Activated T-helper 17 cell treated with anti-CD3 and anti-CD28 coated beads, Interleukin-2, amount 50 U/mL, for 72 hours (primary cell): Measurements from ENCODE around the gene AGPAT2. TPM values are rescaled to one million over a fixed set of nuclear protein-coding genes. Genes with fewer than 3 reads are reported as not detected.
"Not testable (repeated sequence)": the region's sequence is repeated elsewhere in the genome, so short reads cannot be mapped to it uniquely, and the experiment has no call there.

Experiments used
- ATAC-seq: fragments of 150-1000 bp; cut with Tn5 transposase; replicated peaks from 2 replicates; pipeline ENCODE4 v1.10.0; 2021; ENCODE audit warnings: mild to moderate bottlenecking, moderate library complexity
- H3K27ac Mint-ChIP-seq: one replicate; pipeline ENCODE4 v1.8.0; 2022; ENCODE audit warnings: mixed read lengths
- H3K27me3 Mint-ChIP-seq: one replicate; pipeline ENCODE4 v1.8.0; 2022; ENCODE audit warnings: mixed read lengths
- H3K36me3 Mint-ChIP-seq: one replicate; pipeline ENCODE4 v1.8.0; 2022; ENCODE audit warnings: low read depth, mild to moderate bottlenecking, mixed read lengths
- H3K4me1 Mint-ChIP-seq: one replicate; pipeline ENCODE4 v1.8.0; 2022; ENCODE audit warnings: mixed read lengths
- H3K4me3 Mint-ChIP-seq: one replicate; pipeline ENCODE4 v1.8.0; 2022; ENCODE audit warnings: mild to moderate bottlenecking, mixed read lengths
- H3K9me3 Mint-ChIP-seq: one replicate; pipeline ENCODE4 v1.8.0; 2022; ENCODE audit warnings: mixed read lengths
- total RNA-seq, 2 donors: library from RNA; stranded (reverse); gene quantifications; one replicate each; pipeline ENCODE4 v1.2.3, GENCODE V29; 2022

Gene AGPAT2
- total RNA-seq, 2 donors from 2014 or later: 14.6 to 15.6 TPM

GRCh38 chr9:136632491-136633106, 54.7 kb downstream of the AGPAT2 start:
- H3K27ac Mint-ChIP-seq, H3K4me1 Mint-ChIP-seq, ATAC-seq, H3K27me3 Mint-ChIP-seq, H3K36me3 Mint-ChIP-seq, H3K9me3 Mint-ChIP-seq, H3K4me3 Mint-ChIP-seq: not testable (repeated sequence)

- H3K27me3 Mint-ChIP-seq, H3K36me3 Mint-ChIP-seq, H3K4me3 Mint-ChIP-seq, H3K4me1 Mint-ChIP-seq, H3K27ac Mint-ChIP-seq, ATAC-seq, H3K9me3 Mint-ChIP-seq: not testable (repeated sequence)
These were observed 55.2 kb downstream of the AGPAT2 start for GRCh38 chr9:136632072-136632471.

- no peaks in the 10 kb centered on the region for H3K9me3 Mint-ChIP-seq
- no peaks in the 10 kb centered on the region for H3K4me1 Mint-ChIP-seq
- H3K27ac Mint-ChIP-seq: no peak overlapping the region
- H3K4me3 Mint-ChIP-seq: no peak overlapping the region
- peak; percentile 90 for ATAC-seq
- peaks cover 3% of the 10 kb centered on the region for H3K27me3 Mint-ChIP-seq
- no peaks in the 10 kb centered on the region for H3K36me3 Mint-ChIP-seq
These were observed 55.9 kb downstream of the AGPAT2 start for GRCh38 chr9:136631038-136632000.

GRCh38 chr9:136630662-136630992, 56.6 kb downstream of the AGPAT2 start:
- ATAC-seq: no peak
- H3K27me3 Mint-ChIP-seq: peaks cover 3% of the 10 kb centered on the region
- no peak overlapping the region for H3K27ac Mint-ChIP-seq
- H3K36me3 Mint-ChIP-seq: no peaks in the 10 kb centered on the region
- no peak overlapping the region for H3K4me3 Mint-ChIP-seq
- H3K9me3 Mint-ChIP-seq: no peaks in the 10 kb centered on the region
- H3K4me1 Mint-ChIP-seq: no peaks in the 10 kb centered on the region

- Mint-ChIP-seq H3K4me1 (no peaks in the 10 kb centered on the region), H3K9me3 (no peaks in the 10 kb centered on the region), H3K27ac (no peak overlapping the region), H3K27me3 (peaks cover 3% of the 10 kb centered on the region), H3K4me3 (no peak overlapping the region), H3K36me3 (no peaks in the 10 kb centered on the region)
- peak; percentile 55 for ATAC-seq
These were observed 57.2 kb downstream of the AGPAT2 start for GRCh38 chr9:136629879-136630661.

- peaks cover 3% of the 10 kb centered on the region for H3K27me3 Mint-ChIP-seq
- no peaks in the 10 kb centered on the region for H3K4me1 Mint-ChIP-seq
These were observed 58.0 kb downstream of the AGPAT2 start for GRCh38 chr9:136629001-136629878.

GRCh38 chr9:136628268-136628667, 59.0 kb downstream of the AGPAT2 start:
- no peaks in the 10 kb centered on the region for H3K36me3 Mint-ChIP-seq
- no peaks in the 10 kb centered on the region for H3K4me1 Mint-ChIP-seq
- H3K9me3 Mint-ChIP-seq: no peaks in the 10 kb centered on the region
- H3K27ac Mint-ChIP-seq: no peak overlapping the region
- no peak overlapping the region for H3K4me3 Mint-ChIP-seq
- ATAC-seq: no peak
- H3K27me3 Mint-ChIP-seq: peaks cover 3% of the 10 kb centered on the region

More at GRCh38 chr9:136629001-136629878, 58.0 kb downstream of the AGPAT2 start:
- no peak overlapping the region for H3K4me3 Mint-ChIP-seq
- H3K9me3 Mint-ChIP-seq: no peaks in the 10 kb centered on the region
- ATAC-seq: no peak
- H3K27ac Mint-ChIP-seq: no peak overlapping the region
- no peaks in the 10 kb centered on the region for H3K36me3 Mint-ChIP-seq

- Mint-ChIP-seq H3K9me3 (no peaks in the 10 kb centered on the region), H3K4me1 (no peaks in the 10 kb centered on the region), H3K27me3 (peaks cover 3% of the 10 kb centered on the region), H3K27ac (no peak overlapping the region), H3K4me3 (no peak overlapping the region), H3K36me3 (no peaks in the 10 kb centered on the region)
- no peak for ATAC-seq
These were observed 59.6 kb downstream of the AGPAT2 start for GRCh38 chr9:136627703-136628102.

- no peak for ATAC-seq
- H3K9me3 Mint-ChIP-seq: no peaks in the 10 kb centered on the region
- H3K27me3 Mint-ChIP-seq: peaks cover 3% of the 10 kb centered on the region
- no peak overlapping the region for H3K27ac Mint-ChIP-seq
- H3K36me3 Mint-ChIP-seq: no peaks in the 10 kb centered on the region
- H3K4me1 Mint-ChIP-seq: no peaks in the 10 kb centered on the region
- no peak overlapping the region for H3K4me3 Mint-ChIP-seq
These were observed 60.3 kb downstream of the AGPAT2 start for GRCh38 chr9:136626740-136627642.

GRCh38 chr9:136626066-136626725, 61.1 kb downstream of the AGPAT2 start:
- H3K4me1 Mint-ChIP-seq: no peaks in the 10 kb centered on the region
- peaks cover 3% of the 10 kb centered on the region for H3K27me3 Mint-ChIP-seq

GRCh38 chr9:136625101-136626065, 61.9 kb downstream of the AGPAT2 start:
- H3K27me3 Mint-ChIP-seq: peaks cover 3% of the 10 kb centered on the region
- H3K4me1 Mint-ChIP-seq: no peaks in the 10 kb centered on the region
- H3K36me3 Mint-ChIP-seq: no peaks in the 10 kb centered on the region
- ATAC-seq: no peak
- H3K9me3 Mint-ChIP-seq: no peaks in the 10 kb centered on the region
- H3K4me3 Mint-ChIP-seq: no peak overlapping the region
- no peak overlapping the region for H3K27ac Mint-ChIP-seq

More at GRCh38 chr9:136626066-136626725, 61.1 kb downstream of the AGPAT2 start:
- H3K36me3 Mint-ChIP-seq: no peaks in the 10 kb centered on the region
- no peaks in the 10 kb centered on the region for H3K9me3 Mint-ChIP-seq
- no peak for ATAC-seq
- no peak overlapping the region for H3K27ac Mint-ChIP-seq
- no peak overlapping the region for H3K4me3 Mint-ChIP-seq
